Vagina (tissue), 2 donors: Measurements from ENCODE around the gene ZDHHC3. TPM values are rescaled to one million over a fixed set of nuclear protein-coding genes. Genes with fewer than 3 reads are reported as not detected.

Experiments used
- DNase-seq, 2 donors: peaks; one replicate each; pipeline ENCODE4 v3.0.0-alpha.2; 2017; ENCODE audit errors: extremely low spot score in 2 of 2
- H3K27ac ChIP-seq: fragments of 200-600 bp; sonication (generic); one replicate; pipeline ENCODE4 v1.5.1; 2019
- H3K27me3 ChIP-seq: fragments of 200-600 bp; sonication (generic); one replicate; pipeline ENCODE4 v1.5.1; 2019
- H3K36me3 ChIP-seq, 2 donors: fragments of 200-600 bp; sonication (generic); one replicate each; pipeline ENCODE4 v1.5.1; 2017 to 2019
- H3K4me1 ChIP-seq: fragments of 200-600 bp; sonication (generic); one replicate; pipeline ENCODE4 v1.5.1; 2019
- H3K4me3 ChIP-seq, 2 donors: fragments of 200-600 bp; sonication (generic); 1 replicate in 1 of 2; 2 replicates in 1 of 2; pipeline ENCODE4 v1.5.1; 2016 to 2019
- H3K9me3 ChIP-seq: fragments of 200-600 bp; sonication (generic); one replicate; pipeline ENCODE4 v1.5.1; 2019
- CTCF ChIP-seq, 3 experiments: fragments of 450-650 bp in 2 of 3; fragments of 200-600 bp in 1 of 3; sonication (generic) in 1 of 3; IDR thresholded peaks; one replicate each; pipeline ENCODE4 v1.5.1; 2017 to 2019; ENCODE audit warnings: antibody characterized with exemption in 3 of 3, mild to moderate bottlenecking in 2 of 3, moderate library complexity in 2 of 3
- POLR2A ChIP-seq, 2 donors: fragments of 450-650 bp; IDR thresholded peaks; one replicate each; pipeline ENCODE4 v1.6.1; 2017; ENCODE audit warnings: antibody characterized with exemption in 2 of 2, mild to moderate bottlenecking in 2 of 2, moderate library complexity in 2 of 2
- POLR2AphosphoS5 ChIP-seq, 2 donors: sonication (generic); formaldehyde crosslinking; IDR thresholded peaks; one replicate each; pipeline ENCODE4 v1.9.0; 2017; ENCODE audit warnings: antibody characterized with exemption in 2 of 2, mild to moderate bottlenecking in 2 of 2, low read depth in 1 of 2; ENCODE audit not compliant: insufficient read depth in 1 of 2
- intact Hi-C: fragments of 100-400 bp; cut with DNase I; formaldehyde crosslinking; loops from one replicate; pipeline ENCODE4 v1.15.1; 2023
- total RNA-seq: library from RNA; depleted of rRNA; stranded (reverse); fragments of >200 nt; gene quantifications from one replicate; pipeline ENCODE4 v1.2.3, GENCODE V29; 2016

ZDHHC3 gene
- total RNA-seq, 1 donor from 2014 or later, result 83.5 TPM

- Histone ChIP-seq H3K4me1 (peaks cover 62% of the 10 kb centered on the region), H3K9me3 (no peaks in the 10 kb centered on the region), H3K36me3 (peaks cover 0 to 6% of the 10 kb centered on the region in 2 donors), H3K27me3 (no peaks in the 10 kb centered on the region), H3K4me3 (no peak overlapping the region), H3K27ac (no peak overlapping the region)
- DNase-seq, result no peak
- intact Hi-C loops, result no loop called here
- no peak for TF ChIP-seq POLR2A (IDR thresholded peaks at IDR 0.05)
- TF ChIP-seq POLR2AphosphoS5 (IDR thresholded peaks at IDR 0.05; ENCODE audit: insufficient read depth in 1 of 2, low read depth in 1 of 2), result no peak
- no peak for TF ChIP-seq CTCF (IDR thresholded peaks at IDR 0.05)
Observed at GRCh38 chr3:44963571-44964325, 12.2 kb downstream of the ZDHHC3 start.

- Histone ChIP-seq H3K9me3 (no peaks in the 10 kb centered on the region), H3K36me3 (peaks cover 0 to 15% of the 10 kb centered on the region in 2 donors), H3K27ac (no peak overlapping the region), H3K4me1 (peaks cover 53% of the 10 kb centered on the region), H3K27me3 (no peaks in the 10 kb centered on the region), H3K4me3 (no peak overlapping the region)
- intact Hi-C loops, result no loop called here
- no peak for TF ChIP-seq POLR2A (IDR thresholded peaks at IDR 0.05)
- TF ChIP-seq POLR2AphosphoS5 (IDR thresholded peaks at IDR 0.05; ENCODE audit: insufficient read depth in 1 of 2, low read depth in 1 of 2), result no peak
- no peak for TF ChIP-seq CTCF (IDR thresholded peaks at IDR 0.05)
- no peak for DNase-seq
Observed at GRCh38 chr3:44962621-44963393, 13.2 kb downstream of the ZDHHC3 start.

GRCh38 chr3:44961888-44962287 is 14.1 kb downstream of the ZDHHC3 start:
- no peak for DNase-seq
- H3K9me3 ChIP-seq, result no peaks in the 10 kb centered on the region
- no peaks in the 10 kb centered on the region for H3K27me3 ChIP-seq
- TF ChIP-seq POLR2AphosphoS5 (IDR thresholded peaks at IDR 0.05; ENCODE audit: insufficient read depth in 1 of 2, low read depth in 1 of 2) (no peak), POLR2A (IDR thresholded peaks at IDR 0.05) (no peak), CTCF (IDR thresholded peaks at IDR 0.05) (no peak)
- H3K4me3 ChIP-seq, result no peak overlapping the region
- intact Hi-C loops, result no loop called here
- H3K4me1 ChIP-seq, result peaks cover 44% of the 10 kb centered on the region
- H3K27ac ChIP-seq, result no peak overlapping the region
- peaks cover 0 to 20% of the 10 kb centered on the region in 2 donors for H3K36me3 ChIP-seq

GRCh38 chr3:44960387-44961026 is 15.5 kb downstream of the ZDHHC3 start:
- Histone ChIP-seq H3K9me3 (no peaks in the 10 kb centered on the region), H3K4me3 (no peak overlapping the region), H3K27me3 (no peaks in the 10 kb centered on the region), H3K4me1 (peaks cover 39% of the 10 kb centered on the region), H3K27ac (no peak overlapping the region), H3K36me3 (peaks cover 0 to 20% of the 10 kb centered on the region in 2 donors)
- no peak for DNase-seq
- TF ChIP-seq POLR2A (IDR thresholded peaks at IDR 0.05) (no peak), CTCF (IDR thresholded peaks at IDR 0.05) (no peak), POLR2AphosphoS5 (IDR thresholded peaks at IDR 0.05; ENCODE audit: insufficient read depth in 1 of 2, low read depth in 1 of 2) (no peak)
- intact Hi-C loops, result no loop called here
